CD4-positive, alpha-beta T cell treated with Interleukin-6 at 100 ng/mL for 8 hours (primary cell): Measurements from ENCODE around the gene MAPK8IP1.

Experiments
- DNase-seq: peaks from one replicate; pipeline ENCODE4 v3.0.0-alpha.2; 2020; ENCODE audit warnings: mixed read lengths, low spot score

Gene MAPK8IP1

GRCh38 chr11:45909594-45910475, 24.4 kb downstream of the MAPK8IP1 start:
- DNase-seq: no peak

- no peak for DNase-seq
Observed at GRCh38 chr11:45910623-45911022, 25.2 kb downstream of the MAPK8IP1 start.

DNA sequence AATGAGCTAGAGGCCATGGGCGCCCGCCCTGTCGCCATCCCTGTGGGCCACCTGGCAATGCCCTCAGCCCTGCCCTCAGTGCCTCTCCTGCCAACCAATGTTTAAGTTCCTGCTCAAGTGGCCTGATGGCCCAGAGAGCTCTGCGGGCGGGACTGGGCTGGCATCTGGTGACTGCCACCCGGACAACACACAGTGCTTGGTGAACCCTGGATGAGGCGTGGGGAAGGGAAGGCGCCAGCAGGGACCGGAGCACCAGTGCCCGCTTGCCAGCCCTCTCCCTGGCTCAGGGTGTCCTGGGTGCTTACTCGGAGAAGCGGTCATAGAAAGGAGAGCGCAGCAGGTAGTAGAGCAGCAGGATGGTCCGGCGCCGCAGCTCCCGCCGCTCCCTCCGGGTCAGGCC, 28.1 kb downstream of the MAPK8IP1 start:
- no peak for DNase-seq

GRCh38 chr11:45913942-45914635, 28.6 kb downstream of the MAPK8IP1 start:
- DNase-seq: no peak

- DNase-seq: no peak
Observed at GRCh38 chr11:45915446-45915845, 30.0 kb downstream of the MAPK8IP1 start.

- DNase-seq: no peak
Observed at GRCh38 chr11:45917286-45917622, 31.8 kb downstream of the MAPK8IP1 start.

GRCh38 chr11:45917623-45918330, 32.3 kb downstream of the MAPK8IP1 start, which contains the start of gene PEX16:
PEX16 (minus strand) TSS chr11:45917877; CDS start chr11:45917811, 66 bp downstream.
- peak; percentile 98 for DNase-seq

GRCh38 chr11:45918331-45918941, 33.0 kb downstream of the MAPK8IP1 start:
- DNase-seq: peak; percentile 47

DNA sequence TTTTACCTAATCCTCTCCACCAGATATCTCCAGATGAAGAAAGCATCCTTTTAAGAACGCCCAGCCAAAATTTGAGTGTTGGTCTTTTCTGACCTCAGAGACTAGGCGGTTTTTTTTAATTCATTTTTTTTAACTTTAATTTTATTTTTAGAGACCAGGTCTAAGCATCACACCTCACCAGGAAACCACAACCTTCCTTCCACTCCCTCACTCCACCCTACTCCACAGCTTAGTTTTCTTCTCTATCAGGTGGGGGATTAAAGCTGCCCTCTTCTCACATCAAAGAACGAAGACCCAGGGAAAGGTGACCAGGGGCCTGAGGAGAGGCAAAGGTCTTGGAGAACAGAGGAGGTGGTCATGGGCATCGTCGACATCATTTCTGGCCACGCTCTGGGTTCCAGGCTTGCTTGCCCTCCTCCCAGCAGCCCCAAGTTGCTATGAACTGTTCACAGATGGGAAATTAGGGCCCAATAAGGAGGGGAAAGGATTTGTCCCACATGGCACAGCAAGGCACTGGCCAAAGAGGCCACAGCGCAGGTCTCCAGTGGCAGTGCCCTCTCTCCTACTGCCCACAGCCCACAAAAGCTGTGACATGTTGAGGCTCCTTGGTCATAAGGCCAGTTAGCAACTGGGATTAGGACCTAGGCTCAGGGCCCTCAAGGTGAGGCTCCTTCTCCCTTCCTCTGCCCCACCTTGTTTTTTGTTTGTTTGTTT, 33.7 kb downstream of the MAPK8IP1 start:
- no peak for DNase-seq

DNA sequence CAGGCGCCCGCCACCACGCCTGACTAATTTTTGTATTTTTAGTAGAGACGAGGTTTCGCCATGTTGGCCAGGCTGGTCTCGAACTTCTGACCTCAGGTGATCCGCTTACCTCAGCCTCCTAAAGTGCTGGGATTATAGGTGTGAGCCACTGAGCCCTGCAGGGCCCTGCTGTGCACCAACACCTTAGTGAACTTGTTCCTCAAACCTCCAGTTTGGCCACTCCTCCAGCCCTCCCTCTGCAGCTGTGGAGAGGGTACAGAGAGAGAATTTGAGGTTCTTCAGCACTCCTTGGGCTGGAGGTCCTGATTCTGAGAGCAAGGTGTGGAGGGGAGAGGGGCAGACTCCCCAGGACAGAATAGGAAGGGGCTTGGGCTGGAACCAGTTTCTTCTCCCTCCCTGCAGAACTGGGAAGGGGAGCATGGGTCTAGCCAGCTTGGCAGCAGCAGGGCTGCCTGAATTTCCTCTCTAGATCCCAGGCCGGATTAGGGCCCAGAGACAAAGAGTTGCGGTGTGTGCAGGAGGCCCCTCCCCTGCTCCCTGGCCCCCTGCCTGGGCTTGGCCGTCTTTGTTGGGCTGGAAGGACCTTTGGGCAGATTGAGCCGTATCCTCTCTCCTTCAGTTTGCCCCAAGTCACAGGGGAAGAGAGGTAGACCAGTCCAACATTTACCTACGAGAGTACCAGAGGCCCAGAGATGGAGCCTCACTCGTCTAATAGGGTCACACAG, 34.5 kb downstream of the MAPK8IP1 start:
- DNase-seq: no peak

- DNase-seq: no peak
Observed at GRCh38 chr11:45920531-45921477, 35.4 kb downstream of the MAPK8IP1 start.

GRCh38 chr11:45921561-45922424, 36.3 kb downstream of the MAPK8IP1 start:
- DNase-seq: no peak

- no peak for DNase-seq
Observed at GRCh38 chr11:45922425-45923082, 37.1 kb downstream of the MAPK8IP1 start, which contains the start of gene LARGE2. LARGE2 (plus strand) TSS chr11:45922656; CDS start chr11:45922883, 227 bp downstream.

DNA sequence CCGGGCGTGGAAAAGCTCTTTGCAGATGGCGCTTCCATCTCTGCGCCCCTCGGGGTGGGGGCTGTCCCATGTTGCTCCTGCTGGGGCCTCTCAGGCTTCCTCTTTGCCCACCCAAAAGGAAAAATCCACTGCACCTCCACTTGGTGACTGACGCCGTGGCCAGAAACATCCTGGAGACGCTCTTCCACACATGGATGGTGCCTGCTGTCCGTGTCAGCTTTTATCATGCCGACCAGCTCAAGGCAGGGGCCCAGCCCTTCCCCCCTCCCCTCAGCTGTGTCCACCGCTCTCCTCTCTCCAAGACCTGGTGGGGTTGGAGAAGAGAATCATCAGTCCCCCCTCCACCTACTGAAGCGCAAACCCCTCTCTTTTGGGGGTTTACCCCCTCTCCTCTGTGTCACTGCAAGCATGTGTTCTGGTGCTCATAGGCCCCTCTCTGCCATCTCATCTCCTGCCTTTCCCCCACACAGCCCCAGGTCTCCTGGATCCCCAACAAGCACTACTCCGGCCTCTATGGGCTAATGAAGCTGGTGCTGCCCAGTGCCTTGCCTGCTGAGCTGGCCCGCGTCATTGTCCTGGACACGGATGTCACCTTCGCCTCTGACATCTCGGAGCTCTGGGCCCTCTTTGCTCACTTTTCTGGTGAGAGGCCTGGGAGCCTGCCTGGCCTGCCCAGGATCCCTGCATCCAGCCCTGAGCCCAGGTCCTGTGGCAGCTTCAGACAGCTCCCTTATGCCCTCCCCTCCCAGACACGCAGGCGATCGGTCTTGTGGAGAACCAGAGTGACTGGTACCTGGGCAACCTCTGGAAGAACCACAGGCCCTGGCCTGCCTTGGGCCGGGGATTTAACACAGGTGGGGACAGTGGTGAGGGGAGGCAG, 38.8 kb downstream of the MAPK8IP1 start:
- no peak for DNase-seq

DNA sequence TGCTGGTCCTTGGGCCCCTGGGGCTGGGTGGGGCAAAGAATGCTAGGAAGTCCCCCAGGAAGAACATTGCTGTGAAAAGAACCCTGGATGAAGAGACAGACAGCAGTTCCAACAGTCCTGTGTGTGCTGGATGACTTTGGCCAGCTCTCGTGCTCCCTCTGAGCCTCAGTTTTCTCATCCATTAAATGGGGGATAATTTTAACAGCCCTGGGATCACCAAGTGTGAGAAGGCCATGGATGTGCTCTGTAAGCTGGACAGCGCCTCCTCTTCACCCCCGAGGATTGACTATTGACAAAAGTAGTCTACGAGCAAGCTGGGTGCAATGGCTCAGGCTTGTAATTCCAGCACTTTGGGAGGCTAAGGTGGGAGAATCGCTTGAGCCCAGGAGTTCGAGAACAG, 39.5 kb downstream of the MAPK8IP1 start:
- no peak for DNase-seq

DNA sequence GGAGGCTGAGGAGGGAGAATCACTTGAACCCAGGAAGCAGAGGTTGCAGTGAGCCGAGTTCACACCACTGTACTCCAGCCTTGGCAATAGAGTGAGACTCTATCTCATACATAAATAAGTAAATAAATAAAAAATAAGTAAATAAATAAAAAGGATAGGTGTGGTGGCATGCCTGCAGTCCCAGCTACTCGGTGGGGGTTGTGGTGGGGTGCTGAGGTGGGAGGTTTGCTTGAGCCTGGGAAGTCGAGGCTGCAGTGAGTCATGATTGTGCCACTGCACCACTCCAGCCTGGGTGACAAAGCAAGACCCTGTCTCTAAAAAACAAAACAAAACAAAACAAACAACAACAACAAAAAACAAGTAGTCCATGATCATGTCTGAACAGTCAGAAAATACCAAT, 40.1 kb downstream of the MAPK8IP1 start:
- no peak for DNase-seq

DNA sequence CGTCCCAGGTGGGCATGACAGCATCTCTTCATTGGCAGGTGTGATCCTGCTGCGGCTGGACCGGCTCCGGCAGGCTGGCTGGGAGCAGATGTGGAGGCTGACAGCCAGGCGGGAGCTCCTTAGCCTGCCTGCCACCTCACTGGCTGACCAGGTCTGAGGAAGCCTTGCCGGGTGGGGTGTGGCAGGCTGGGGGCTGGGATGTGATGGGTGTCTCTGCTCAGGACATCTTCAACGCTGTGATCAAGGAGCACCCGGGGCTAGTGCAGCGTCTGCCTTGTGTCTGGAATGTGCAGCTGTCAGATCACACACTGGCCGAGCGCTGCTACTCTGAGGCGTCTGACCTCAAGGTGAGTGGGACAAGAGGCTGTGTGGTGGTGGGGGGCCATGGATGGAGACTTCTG, 40.5 kb downstream of the MAPK8IP1 start:
- DNase-seq: no peak
